ENCODE results near the gene ASTN2. TPM values are rescaled to one million over a fixed set of nuclear protein-coding genes. Genes with fewer than 3 reads are reported as not detected.

ASTN2 gene
- total RNA-seq, 2 donors from 2014 or later, result 113 to 153 TPM

DNA sequence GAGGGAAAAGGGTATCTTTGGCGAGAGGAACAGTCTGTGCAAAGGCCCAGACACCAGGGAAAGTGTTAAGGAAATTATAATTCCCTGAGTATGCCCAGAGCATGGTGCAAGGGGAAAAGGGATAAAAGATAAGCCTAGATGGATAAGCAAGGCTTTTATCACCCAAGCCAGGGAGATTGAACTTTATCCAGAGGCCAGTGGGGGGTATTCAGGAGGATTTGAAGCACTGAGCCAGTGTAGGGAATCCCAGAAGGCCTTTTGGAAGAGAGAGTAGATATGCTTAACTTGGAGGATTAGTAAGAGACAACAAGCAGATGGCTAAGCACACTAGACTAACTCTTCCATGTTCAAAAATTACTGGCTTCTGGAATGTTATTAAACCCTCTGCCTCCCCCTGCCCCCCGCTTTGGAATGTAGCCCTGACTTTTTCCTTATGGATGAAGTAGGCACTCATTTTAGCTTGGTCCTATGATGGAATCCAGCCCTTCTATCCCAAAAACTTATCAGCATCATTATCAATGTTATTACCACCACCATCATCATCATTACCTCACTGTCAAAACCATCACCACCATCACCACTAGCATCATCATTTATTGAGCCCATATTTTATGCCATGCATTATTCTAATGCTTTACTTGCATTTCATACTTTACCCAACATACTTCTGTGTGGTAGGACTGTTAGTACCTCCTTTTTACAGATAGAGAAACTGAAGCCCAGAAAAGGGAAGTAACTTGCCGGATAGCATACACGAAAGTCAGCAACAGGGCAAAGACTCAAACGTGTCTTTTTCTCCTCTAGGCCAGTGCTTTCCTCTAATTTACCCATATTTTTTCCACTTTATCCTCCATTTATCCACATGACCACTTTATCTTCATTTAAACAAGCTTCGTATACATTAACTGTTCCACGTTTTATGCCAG, 1024.3 kb downstream of the ASTN2 start:
- no peak for TF ChIP-seq POLR2A (IDR thresholded peaks at IDR 0.05)
- TF ChIP-seq POLR2AphosphoS5 (IDR thresholded peaks at IDR 0.05), result no peak
- TF ChIP-seq CTCF (IDR thresholded peaks at IDR 0.05), result no peak
- WGBS, result 89% methylated on average over 7 of the region's 7 CpGs
- H3K27me3 ChIP-seq (replicated peaks; ENCODE audit: insufficient read depth), result no peaks in the 10 kb centered on the region

DNA sequence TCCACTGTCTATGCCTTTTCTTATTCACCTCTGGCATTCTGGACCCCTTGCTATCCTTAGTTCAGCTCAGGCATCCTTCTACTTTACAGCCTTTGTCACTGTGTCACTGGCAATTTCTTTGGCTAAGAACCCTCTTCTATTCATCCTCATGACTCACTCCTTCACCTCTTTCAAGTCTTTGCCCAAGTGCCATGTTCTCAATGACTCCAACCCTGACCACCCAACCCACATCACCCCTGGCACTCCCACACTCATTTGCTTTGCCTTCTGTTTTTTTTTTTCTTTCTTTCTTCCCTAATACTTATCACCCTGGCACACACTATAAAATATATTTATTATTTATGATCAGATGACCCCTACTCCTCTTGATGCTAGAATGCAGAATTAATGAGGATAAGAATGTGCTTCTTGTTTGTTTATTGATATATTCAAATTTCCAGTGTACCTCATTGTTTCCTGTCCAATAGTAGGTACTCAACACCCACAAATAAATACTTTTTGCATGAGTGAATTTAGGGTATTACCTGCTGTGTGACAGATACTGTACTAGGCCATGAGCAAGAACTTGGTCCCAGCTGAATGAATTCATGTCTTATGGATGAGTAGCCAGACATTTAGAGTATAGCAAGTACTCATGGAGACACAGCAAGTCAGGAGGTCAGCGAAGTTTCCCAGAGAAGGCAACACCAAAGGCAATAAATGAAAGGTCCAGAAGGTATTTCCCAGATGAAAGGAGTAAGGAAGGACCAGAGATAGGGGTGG, 1025.1 kb downstream of the ASTN2 start:
- no peak overlapping the region for H3K4me3 ChIP-seq
- WGBS, result 89% methylated on average over 1 of the region's 1 CpG
- intact Hi-C loops (cut with DNase I), result no loop called here
- DNase-seq (ENCODE audit: low spot score), result no peak
- H3K9me3 ChIP-seq, result no peaks in the 10 kb centered on the region
- TF ChIP-seq POLR2AphosphoS5 (IDR thresholded peaks at IDR 0.05), result no peak
- no peak overlapping the region for H3K27ac ChIP-seq
- H3K4me1 ChIP-seq (replicated peaks), result no peaks in the 10 kb centered on the region
- H3K27me3 ChIP-seq (replicated peaks; ENCODE audit: insufficient read depth), result no peaks in the 10 kb centered on the region
- H3K36me3 ChIP-seq, result no peaks in the 10 kb centered on the region

More for the DNA sequence above, 1024.3 kb downstream of the ASTN2 start:
- Histone ChIP-seq H3K4me3 (no peak overlapping the region), H3K4me1 (replicated peaks) (no peaks in the 10 kb centered on the region), H3K27ac (no peak overlapping the region), H3K9me3 (no peaks in the 10 kb centered on the region), H3K36me3 (no peaks in the 10 kb centered on the region)
- intact Hi-C loops (cut with DNase I), result no loop called here
- no peak for DNase-seq (ENCODE audit: low spot score)

- Histone ChIP-seq H3K27ac (no peak overlapping the region), H3K27me3 (replicated peaks; ENCODE audit: insufficient read depth) (no peaks in the 10 kb centered on the region), H3K36me3 (no peaks in the 10 kb centered on the region), H3K9me3 (no peaks in the 10 kb centered on the region), H3K4me1 (replicated peaks) (no peaks in the 10 kb centered on the region), H3K4me3 (no peak overlapping the region)
- no peak for DNase-seq (ENCODE audit: low spot score)
- no peak for TF ChIP-seq POLR2A (IDR thresholded peaks at IDR 0.05)
- TF ChIP-seq POLR2AphosphoS5 (IDR thresholded peaks at IDR 0.05), result no peak
- TF ChIP-seq CTCF (IDR thresholded peaks at IDR 0.05), result no peak
- intact Hi-C loops (cut with DNase I), result no loop called here
- 52% methylated on average over 6 of the region's 6 CpGs for WGBS
Observed at GRCh38 chr9:116387934-116388698, 1026.7 kb downstream of the ASTN2 start.

DNA sequence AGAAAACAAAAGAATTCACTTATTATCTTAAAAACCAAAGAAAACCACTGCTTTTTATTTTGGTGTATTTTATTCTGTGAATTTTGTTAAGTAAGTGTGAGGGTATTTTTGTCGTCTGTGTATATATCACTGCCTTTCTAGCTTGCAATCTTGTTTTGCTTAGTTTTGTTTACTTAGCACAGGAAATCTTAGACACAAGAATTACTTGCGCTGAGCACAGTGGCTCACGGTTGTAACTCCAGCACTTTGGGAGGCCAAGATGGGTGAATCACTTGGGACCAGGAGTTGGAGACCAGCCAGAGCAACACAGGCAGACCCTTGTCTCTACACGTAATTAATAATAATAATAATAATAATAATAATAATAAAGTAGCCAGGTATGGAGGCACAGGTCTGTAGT, 1030.9 kb downstream of the ASTN2 start:
- intact Hi-C loops (cut with DNase I), result no loop called here
- Histone ChIP-seq H3K4me1 (replicated peaks) (no peaks in the 10 kb centered on the region), H3K4me3 (no peak overlapping the region), H3K36me3 (no peaks in the 10 kb centered on the region), H3K27ac (no peak overlapping the region), H3K9me3 (no peaks in the 10 kb centered on the region), H3K27me3 (replicated peaks; ENCODE audit: insufficient read depth) (no peaks in the 10 kb centered on the region)
- no peak for TF ChIP-seq POLR2A (IDR thresholded peaks at IDR 0.05)
- WGBS, result 51% methylated on average over 4 of the region's 4 CpGs
- DNase-seq (ENCODE audit: low spot score), result no peak

DNA sequence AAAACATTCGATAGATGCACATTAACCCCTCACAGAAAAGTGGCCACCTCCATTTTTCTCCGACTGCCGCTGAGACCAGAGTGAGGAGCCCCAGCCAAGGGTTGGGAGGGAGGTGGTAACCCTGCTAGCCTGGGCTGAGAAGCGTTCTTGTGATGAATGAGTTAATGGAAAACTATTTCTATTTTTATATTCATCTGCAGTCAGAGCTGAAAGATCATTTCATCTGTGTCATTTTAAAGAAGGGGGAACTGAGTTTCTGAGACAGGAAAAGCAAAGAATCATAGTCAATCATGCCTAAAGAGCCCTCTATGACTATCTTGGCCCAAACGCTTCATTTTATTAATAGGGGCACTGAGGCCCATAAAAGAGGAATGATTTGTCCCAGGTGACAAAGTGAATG, 1031.7 kb downstream of the ASTN2 start:
- Histone ChIP-seq H3K4me1 (replicated peaks) (no peaks in the 10 kb centered on the region), H3K27me3 (replicated peaks; ENCODE audit: insufficient read depth) (no peaks in the 10 kb centered on the region), H3K27ac (no peak overlapping the region), H3K4me3 (no peak overlapping the region), H3K36me3 (no peaks in the 10 kb centered on the region), H3K9me3 (no peaks in the 10 kb centered on the region)
- no peak for DNase-seq (ENCODE audit: low spot score)
- intact Hi-C loops (cut with DNase I), result no loop called here
- 74% methylated on average over 5 of the region's 5 CpGs for WGBS
- TF ChIP-seq POLR2A (IDR thresholded peaks at IDR 0.05) (no peak), CTCF (IDR thresholded peaks at IDR 0.05) (no peak), POLR2AphosphoS5 (IDR thresholded peaks at IDR 0.05) (no peak)

Data from prostate gland (tissue), 2 donors.